ENCODE measurements around the gene IFNGR1.
"Not testable (repeated sequence)": the region's sequence is repeated elsewhere in the genome, so short reads cannot be mapped to it uniquely, and the experiment has no call there.

Gene IFNGR1

GRCh38 chr6:137235686-137236085 lies 16.5 kb upstream of the IFNGR1 start:
- no peak for DNase-seq

- DNase-seq: no peak
Measured at GRCh38 chr6:137233911-137234863, 15.0 kb upstream of the IFNGR1 start.

- DNase-seq: no peak
Measured at GRCh38 chr6:137231895-137232294, 12.7 kb upstream of the IFNGR1 start.

GRCh38 chr6:137230956-137231555 lies 11.9 kb upstream of the IFNGR1 start:
- DNase-seq: no peak

GRCh38 chr6:137230547-137230946 lies 11.4 kb upstream of the IFNGR1 start:
- DNase-seq: no peak

DNA sequence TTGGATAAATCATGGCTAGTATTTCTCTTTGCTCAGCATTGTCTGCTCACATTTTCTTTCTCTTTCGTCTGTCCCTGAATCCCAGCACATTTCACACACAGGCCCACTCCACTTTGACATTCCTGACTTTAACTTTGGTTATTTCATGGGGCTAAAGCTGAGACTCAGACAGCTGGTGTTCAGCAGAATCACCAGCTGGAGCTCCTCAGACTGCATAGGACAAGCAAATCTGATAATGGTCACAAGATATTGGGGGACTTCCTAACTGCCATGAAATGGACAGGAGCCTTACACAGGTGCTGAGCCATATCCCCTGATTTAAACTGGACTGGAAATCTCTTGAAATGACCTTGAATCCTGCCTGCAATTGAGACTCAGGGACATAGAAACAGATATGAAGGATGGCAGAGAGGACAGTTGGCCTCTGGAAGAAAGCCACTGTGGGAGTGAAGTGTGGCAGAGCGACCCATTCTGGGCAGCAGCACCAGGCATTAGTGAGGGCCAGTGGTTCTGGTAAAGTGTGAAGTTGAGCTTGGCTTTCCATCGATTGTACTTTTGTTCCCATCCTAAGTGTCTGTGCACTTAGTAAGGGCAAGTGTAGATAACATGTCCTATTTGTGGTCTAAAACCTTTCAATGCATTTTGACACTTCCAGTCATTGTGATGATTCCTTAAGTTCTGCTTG lies 10.0 kb upstream of the IFNGR1 start:
- no peak for DNase-seq

DNA sequence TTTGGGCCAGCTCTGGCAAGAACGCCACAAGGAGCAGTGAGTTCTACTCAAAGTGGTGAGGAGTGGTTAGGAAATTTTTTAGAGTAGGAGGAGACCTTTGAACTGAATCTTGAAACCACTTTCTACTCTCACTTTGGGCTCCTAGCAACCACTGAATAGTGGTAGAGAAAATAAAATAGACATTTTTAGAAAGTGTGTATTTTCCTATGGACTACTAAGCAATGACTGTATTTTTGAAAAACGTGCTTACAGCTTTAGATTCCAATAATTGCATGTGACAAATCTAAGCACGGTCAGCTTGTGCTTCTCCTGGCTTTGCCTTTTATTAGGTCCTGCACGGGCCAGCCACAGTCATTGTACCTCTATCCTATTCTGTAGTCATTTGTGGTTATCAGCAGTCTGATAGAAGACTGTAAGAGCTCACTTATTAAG lies 8.7 kb upstream of the IFNGR1 start:
- DNase-seq: no peak

DNA sequence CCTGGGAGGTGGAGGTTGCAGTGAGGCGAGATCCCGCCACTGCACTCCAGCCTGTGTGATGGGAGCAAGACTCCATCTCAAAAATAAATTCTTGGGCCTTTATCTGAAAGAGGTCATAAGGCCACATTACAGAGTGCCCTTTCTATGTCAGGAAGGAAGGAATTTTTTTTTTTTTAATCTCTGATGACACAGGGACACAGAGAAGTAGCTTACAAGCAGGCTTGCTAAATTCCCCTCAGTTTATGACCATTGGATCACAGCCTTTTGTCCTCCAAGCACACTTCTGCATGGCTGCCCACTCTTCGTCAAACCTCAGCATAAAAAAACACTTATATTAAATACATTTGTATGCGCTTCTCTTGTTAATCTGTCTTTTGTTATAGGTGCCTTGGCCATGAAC lies 7.5 kb upstream of the IFNGR1 start:
- no peak for DNase-seq

- DNase-seq: no peak
Measured at GRCh38 chr6:137224799-137225198, 5.6 kb upstream of the IFNGR1 start.

- DNase-seq: no peak
Measured at GRCh38 chr6:137223370-137224131, 4.4 kb upstream of the IFNGR1 start.

DNA sequence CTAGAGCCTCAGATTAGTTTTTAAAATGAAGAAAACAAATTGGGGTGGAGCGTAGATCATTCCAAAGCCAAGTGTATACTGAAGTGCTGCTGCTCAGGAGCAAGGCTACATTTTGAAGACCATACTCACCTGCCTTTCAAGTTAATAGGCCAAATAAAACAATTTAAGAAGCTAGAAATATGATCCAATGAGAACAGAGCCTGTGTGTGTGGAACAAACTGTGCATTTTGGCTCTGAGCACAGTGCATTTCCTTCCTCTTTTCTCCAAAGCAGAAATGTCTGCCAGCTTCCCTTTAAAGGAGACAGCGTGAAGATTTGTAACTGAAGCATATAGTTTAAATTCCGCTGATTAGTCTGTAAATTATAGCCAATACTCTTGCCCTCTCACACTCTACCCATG lies 3.2 kb upstream of the IFNGR1 start:
- no peak for DNase-seq

DNA sequence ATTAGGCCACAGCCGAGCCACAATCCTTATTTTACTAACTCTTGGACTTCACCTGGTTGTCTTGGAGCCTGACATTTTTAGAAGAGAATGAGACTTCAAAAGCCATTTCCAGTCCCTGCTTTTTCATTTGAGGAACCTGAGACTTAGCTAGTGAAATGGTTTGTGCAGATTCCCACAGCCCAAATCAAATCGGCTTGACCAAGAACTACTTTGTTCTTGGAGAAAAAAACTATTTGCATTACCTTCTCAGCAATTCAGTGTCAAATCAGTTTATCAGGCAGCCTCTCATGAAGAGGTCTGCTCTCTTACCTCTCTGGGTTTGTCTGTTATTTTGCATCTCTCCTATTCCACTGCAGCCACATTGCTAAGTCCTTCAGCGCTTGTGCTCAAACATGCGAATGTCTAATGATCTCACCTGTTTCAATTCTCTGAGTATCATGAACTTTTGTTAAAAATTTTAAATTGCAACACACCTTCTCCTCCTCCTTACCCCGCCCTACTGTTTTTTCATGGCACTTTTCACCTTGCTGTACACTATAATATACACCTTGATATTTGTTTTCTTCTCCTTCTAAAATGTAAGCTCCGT lies 573 bp upstream of the IFNGR1 start:
- no peak for DNase-seq

DNA sequence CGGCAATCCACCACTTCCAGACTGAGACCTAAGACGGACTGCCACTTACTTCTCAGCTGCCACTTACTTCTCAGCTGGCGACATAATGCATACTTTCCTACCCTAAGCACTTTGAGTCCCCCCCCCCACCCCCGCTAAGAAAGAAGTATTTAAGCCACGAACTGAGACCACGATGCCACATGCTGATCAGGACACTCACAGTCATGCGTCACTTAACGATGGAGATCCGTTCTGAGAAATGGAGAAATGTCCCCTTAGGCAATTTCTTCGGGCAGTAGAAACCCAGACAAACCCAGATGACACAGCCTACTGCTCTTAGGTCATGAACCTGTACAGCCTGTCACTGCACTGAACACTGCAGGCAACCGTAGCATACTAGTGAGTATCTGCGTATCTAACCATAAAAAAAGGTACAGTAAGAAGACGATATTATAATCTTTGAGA lies 690 bp downstream of the IFNGR1 start:
- no peak for DNase-seq

- no peak for DNase-seq
Measured at GRCh38 chr6:137217801-137218472, 1.2 kb downstream of the IFNGR1 start.

DNA sequence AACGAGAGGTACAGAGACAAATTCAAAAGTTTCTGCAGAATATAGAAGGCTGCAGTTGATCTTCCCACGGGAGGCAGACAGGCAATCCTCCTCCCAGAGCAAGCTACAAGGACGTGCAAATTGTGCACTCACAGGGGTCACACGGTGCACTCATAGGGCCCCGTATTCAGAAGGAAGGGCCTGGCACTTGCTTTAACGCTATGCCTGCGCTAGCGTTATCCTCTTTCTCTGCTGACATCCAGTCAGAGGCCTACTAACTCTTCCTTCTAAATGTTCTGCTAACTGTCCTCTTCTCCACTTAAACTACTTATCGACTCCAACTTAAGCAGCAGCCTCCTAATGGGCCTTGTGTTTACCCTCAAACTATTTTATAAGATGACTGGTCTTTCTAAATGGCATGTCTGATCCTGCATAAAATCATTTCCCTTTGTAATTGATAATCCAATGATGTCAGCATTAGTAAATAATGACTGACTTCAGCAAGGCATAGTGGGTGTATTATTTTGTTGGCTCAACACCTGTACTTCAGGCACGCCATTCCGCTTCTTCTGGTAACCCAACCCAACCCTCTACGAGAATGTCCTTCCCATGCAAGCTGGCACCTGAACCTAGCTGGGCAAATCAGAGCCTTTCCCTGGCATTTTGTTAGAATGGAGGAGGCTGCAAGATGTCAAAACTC lies 2.2 kb downstream of the IFNGR1 start:
- no peak for DNase-seq

DNA sequence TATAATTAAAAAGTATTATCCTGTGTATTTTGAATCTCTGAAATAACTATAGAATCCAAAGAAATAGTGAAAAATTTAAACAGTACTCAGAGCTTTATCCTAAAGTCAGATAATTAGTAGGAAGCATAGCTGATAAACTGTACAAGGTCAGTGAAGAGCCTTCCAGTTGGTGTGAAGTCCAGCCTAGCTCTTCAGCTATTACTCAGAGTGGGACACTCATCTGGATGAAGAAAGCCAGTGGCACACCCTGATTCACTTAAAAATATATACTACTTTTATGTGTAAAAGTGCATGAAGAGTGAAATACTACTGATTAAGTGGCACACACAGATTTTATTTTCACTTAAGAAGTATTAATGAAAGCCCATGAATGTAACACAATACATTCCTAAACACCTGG lies 3.1 kb downstream of the IFNGR1 start:
- no peak for DNase-seq

- DNase-seq: not testable (repeated sequence)
Measured at GRCh38 chr6:137215630-137216029, 3.6 kb downstream of the IFNGR1 start.

- no peak for DNase-seq
Measured at GRCh38 chr6:137214931-137215330, 4.3 kb downstream of the IFNGR1 start.

DNA sequence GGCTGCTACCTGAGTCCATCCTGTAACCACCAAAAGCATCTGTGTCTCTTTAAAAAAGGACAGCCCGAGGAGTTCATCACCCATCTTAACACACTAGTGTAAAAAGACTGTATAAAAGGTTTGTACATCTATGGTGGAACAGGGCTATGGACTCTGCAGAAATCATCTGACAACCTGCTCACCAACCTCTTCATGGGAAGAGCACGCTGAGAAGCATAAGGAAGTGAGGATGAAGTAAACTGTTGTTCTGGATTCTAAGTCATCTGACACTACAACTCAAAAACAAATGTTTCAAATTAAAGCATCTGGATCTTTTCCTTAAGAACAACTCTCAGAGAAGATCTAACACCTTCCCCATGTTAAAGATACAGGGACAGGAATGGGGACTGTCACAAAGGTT lies 5.4 kb downstream of the IFNGR1 start:
- no peak for DNase-seq

- DNase-seq: no peak
Measured at GRCh38 chr6:137213331-137213740, 5.8 kb downstream of the IFNGR1 start.

DNA sequence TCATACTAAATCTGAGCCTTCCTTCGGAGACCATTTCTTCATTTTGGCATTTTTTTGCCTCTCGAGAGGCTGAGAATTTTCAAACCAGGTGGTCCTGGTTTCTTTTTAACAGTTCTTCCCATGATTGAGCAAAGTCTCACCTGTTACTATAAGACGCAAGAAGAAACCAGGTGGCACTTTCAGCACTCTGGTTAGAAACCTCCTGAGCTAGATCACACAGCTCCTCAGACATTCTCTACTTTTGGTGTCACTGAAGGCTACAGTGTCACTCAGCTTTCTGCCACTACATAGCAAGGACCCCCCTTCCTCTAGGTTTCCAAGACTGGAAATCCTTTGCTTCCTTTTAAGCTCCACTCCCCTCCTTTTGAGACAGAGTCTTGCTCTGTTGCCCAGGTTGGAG lies 7.3 kb downstream of the IFNGR1 start:
- DNase-seq: no peak

Data from NCI-H2081 treated with DMSO at 0.1 percent for 48 hours (cell line).